ENCODE data around the gene NECTIN2. TPM values are rescaled to one million over a fixed set of nuclear protein-coding genes. Genes with fewer than 3 reads are reported as not detected.
A peak's percentile ranks its signal among the peaks of the same experiment; 100 is the strongest.

The NECTIN2 gene
- polyA plus RNA-seq, 3 donors, result 5.6 to 18.2 (median 9.3) TPM

- H3K4me3 Mint-ChIP-seq, result no peak overlapping the region
- H3K27me3 ChIP-seq (ENCODE audit: control insufficient read depth in 2 of 2, insufficient read depth in 2 of 2, low read length in 2 of 2), result peaks cover 0 to 14% of the 10 kb centered on the region in 2 donors
- peaks cover 1% of the 10 kb centered on the region for H3K4me1 Mint-ChIP-seq
- H3K27me3 Mint-ChIP-seq (ENCODE audit: low read depth in 3 of 3), result peaks cover 11 to 18% (median 13%) of the 10 kb centered on the region in 3 donors
- no peak overlapping the region for H3K27ac ChIP-seq (ENCODE audit: low read depth in 1 of 2, low read length in 2 of 2)
- H2AFZ ChIP-seq (ENCODE audit: insufficient read depth, low read depth, low read length, poor library complexity, severe bottlenecking), result no peak overlapping the region
- DNase-seq, result no peak
- intact Hi-C loops (cut with micrococcal nuclease), result loop anchor here (5.0 kb wide), 1 partner anchor 157 kb away; no protein-coding TSS in a partner anchor
- H3K9me3 ChIP-seq (replicated peaks in 1 of 2; ENCODE audit: control insufficient read depth in 1 of 2, insufficient read depth in 1 of 2, low read length in 2 of 2), result no peaks in the 10 kb centered on the region
- H3K9me3 Mint-ChIP-seq, result peaks cover 0 to 2% (median 0%) of the 10 kb centered on the region in 7 donors
- H3K27ac Mint-ChIP-seq, result peak overlapping the region in 3 of 7 donors; percentile 25 to 50 (median 30)
- peaks cover 50 to 68% of the 10 kb centered on the region in 2 donors for H3K36me3 ChIP-seq (replicated peaks in 1 of 2; ENCODE audit: control insufficient read depth in 1 of 2, insufficient read depth in 2 of 2, low read length in 2 of 2)
- peaks cover 54 to 69% of the 10 kb centered on the region in 2 donors for H3K36me3 Mint-ChIP-seq
- H3K4me2 ChIP-seq (replicated peaks; ENCODE audit: extremely low read depth, low read length, poor library complexity, severe bottlenecking), result no peak overlapping the region
- H3K79me2 ChIP-seq (ENCODE audit: insufficient read depth, low read length), result no peaks in the 10 kb centered on the region
- no peaks in the 10 kb centered on the region for H4K20me1 ChIP-seq (ENCODE audit: insufficient read depth, low read length)
- H3K4me3 ChIP-seq (replicated peaks in 1 of 3; ENCODE audit: low read depth in 2 of 3, low read length in 3 of 3), result no peak overlapping the region
- no peak for TF ChIP-seq CTCF (IDR thresholded peaks at IDR 0.05)
- WGBS (ENCODE audit: insufficient coverage), result 97% methylated on average over 14 of the region's 19 CpGs
- H3K9ac ChIP-seq (ENCODE audit: insufficient read depth, low read length, poor library complexity, severe bottlenecking), result no peak overlapping the region
- H3K4me1 ChIP-seq (ENCODE audit: control insufficient read depth in 1 of 2, insufficient read depth in 2 of 2, low read length in 2 of 2), result peaks cover 0 to 2% of the 10 kb centered on the region in 2 donors
Observed at GRCh38 chr19:44900328-44901244, 54.5 kb downstream of the NECTIN2 start.

- WGBS (ENCODE audit: insufficient coverage), result 94% methylated on average over 3 of the region's 15 CpGs
- no peak overlapping the region for H3K4me2 ChIP-seq (replicated peaks; ENCODE audit: extremely low read depth, low read length, poor library complexity, severe bottlenecking)
- intact Hi-C loops (cut with micrococcal nuclease), result loop anchor here (1.0 to 5.0 kb wide), 3 partner anchors 48 to 154 kb away; no protein-coding TSS in a partner anchor
- H3K27me3 ChIP-seq (ENCODE audit: control insufficient read depth in 2 of 2, insufficient read depth in 2 of 2, low read length in 2 of 2), result peaks cover 5 to 26% of the 10 kb centered on the region in 2 donors
- no peak overlapping the region for H3K4me3 Mint-ChIP-seq
- peaks cover 27 to 42% of the 10 kb centered on the region in 2 donors for H3K36me3 ChIP-seq (replicated peaks in 1 of 2; ENCODE audit: control insufficient read depth in 1 of 2, insufficient read depth in 2 of 2, low read length in 2 of 2)
- peaks cover 33 to 43% of the 10 kb centered on the region in 2 donors for H3K36me3 Mint-ChIP-seq
- H3K4me3 ChIP-seq (replicated peaks in 1 of 3; ENCODE audit: low read depth in 2 of 3, low read length in 3 of 3), result no peak overlapping the region
- H3K9ac ChIP-seq (ENCODE audit: insufficient read depth, low read length, poor library complexity, severe bottlenecking), result no peak overlapping the region
- no peaks in the 10 kb centered on the region for H4K20me1 ChIP-seq (ENCODE audit: insufficient read depth, low read length)
- peaks cover 0 to 11% of the 10 kb centered on the region in 2 donors for H3K4me1 ChIP-seq (ENCODE audit: control insufficient read depth in 1 of 2, insufficient read depth in 2 of 2, low read length in 2 of 2)
- H3K27ac Mint-ChIP-seq, result peak overlapping the region in 1 of 7 donors; percentile 56
- no peaks in the 10 kb centered on the region for H3K9me3 ChIP-seq (replicated peaks in 1 of 2; ENCODE audit: control insufficient read depth in 1 of 2, insufficient read depth in 1 of 2, low read length in 2 of 2)
- no peak for DNase-seq
- H3K79me2 ChIP-seq (ENCODE audit: insufficient read depth, low read length), result no peaks in the 10 kb centered on the region
- H3K27me3 Mint-ChIP-seq (ENCODE audit: low read depth in 3 of 3), result peaks cover 27 to 36% (median 30%) of the 10 kb centered on the region in 3 donors
- H3K4me1 Mint-ChIP-seq, result peaks cover 11% of the 10 kb centered on the region
- no peak overlapping the region for H2AFZ ChIP-seq (ENCODE audit: insufficient read depth, low read depth, low read length, poor library complexity, severe bottlenecking)
- no peak overlapping the region for H3K27ac ChIP-seq (ENCODE audit: low read depth in 1 of 2, low read length in 2 of 2)
- peaks cover 0 to 9% (median 2%) of the 10 kb centered on the region in 7 donors for H3K9me3 Mint-ChIP-seq
- TF ChIP-seq CTCF (IDR thresholded peaks at IDR 0.05), result no peak
Observed at GRCh38 chr19:44903216-44903601, 57.1 kb downstream of the NECTIN2 start.

Measured in CD14-positive monocyte (primary cell).